ENCODE results near the gene WDR41.

WDR41 gene

DNA sequence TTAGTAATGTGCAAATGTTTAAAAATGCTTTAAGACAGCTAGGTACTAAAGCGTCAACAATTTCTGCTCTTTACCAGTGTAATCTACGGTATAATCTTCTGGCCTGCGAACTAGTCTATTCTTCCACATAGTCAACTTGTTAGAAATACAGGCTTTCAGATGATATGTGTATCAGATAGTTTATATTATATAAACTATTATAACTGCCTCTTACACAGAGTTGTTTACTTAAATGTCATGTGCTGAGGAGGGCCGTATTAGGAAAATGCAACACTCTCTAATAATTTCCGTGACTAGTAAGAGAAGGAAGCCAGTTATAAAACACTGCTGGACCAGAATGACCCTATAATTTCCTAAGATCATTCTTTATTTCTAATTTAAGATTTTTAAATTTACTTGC, 63.6 kb downstream of the WDR41 start:
- TF ChIP-seq POLR2AphosphoS5 (IDR thresholded peaks at IDR 0.05; ENCODE audit: low read depth, low read length) (no peak), FOXP2 (optimal IDR thresholded peaks at IDR 0.05; ENCODE audit: borderline replicate concordance, extremely low read depth, extremely low read length, insufficient read depth) (no peak)

DNA sequence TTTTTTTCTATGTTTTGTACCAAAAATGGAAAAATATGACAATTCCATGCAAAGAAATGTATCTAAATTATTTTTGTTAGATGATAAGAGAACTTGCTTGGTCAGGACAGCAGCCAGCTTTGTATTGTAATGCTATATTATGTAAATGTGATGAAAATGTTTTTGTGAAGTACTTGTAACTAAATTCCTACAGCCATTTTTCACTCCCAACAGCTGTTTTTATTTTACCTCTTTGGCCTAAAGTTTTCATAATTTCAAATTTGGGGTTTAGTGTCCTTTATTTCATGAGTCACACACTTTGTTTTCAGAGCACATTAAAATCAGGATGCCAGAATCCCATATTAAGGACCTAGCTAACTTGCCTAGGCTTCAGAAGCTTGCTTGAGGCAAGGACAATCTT, 64.1 kb downstream of the WDR41 start:
- TF ChIP-seq TAF1 (IDR thresholded peaks at IDR 0.05; ENCODE audit: borderline replicate concordance, insufficient read depth, low read length) (no peak), POLR2AphosphoS5 (IDR thresholded peaks at IDR 0.05; ENCODE audit: low read depth, low read length) (no peak), SIN3A (IDR thresholded peaks at IDR 0.05; ENCODE audit: borderline replicate concordance, insufficient read depth, low read length) (no peak), FOXP2 (optimal IDR thresholded peaks at IDR 0.05; ENCODE audit: borderline replicate concordance, extremely low read depth, extremely low read length, insufficient read depth) (no peak)
- TF ChIP-seq, protein P1, sequence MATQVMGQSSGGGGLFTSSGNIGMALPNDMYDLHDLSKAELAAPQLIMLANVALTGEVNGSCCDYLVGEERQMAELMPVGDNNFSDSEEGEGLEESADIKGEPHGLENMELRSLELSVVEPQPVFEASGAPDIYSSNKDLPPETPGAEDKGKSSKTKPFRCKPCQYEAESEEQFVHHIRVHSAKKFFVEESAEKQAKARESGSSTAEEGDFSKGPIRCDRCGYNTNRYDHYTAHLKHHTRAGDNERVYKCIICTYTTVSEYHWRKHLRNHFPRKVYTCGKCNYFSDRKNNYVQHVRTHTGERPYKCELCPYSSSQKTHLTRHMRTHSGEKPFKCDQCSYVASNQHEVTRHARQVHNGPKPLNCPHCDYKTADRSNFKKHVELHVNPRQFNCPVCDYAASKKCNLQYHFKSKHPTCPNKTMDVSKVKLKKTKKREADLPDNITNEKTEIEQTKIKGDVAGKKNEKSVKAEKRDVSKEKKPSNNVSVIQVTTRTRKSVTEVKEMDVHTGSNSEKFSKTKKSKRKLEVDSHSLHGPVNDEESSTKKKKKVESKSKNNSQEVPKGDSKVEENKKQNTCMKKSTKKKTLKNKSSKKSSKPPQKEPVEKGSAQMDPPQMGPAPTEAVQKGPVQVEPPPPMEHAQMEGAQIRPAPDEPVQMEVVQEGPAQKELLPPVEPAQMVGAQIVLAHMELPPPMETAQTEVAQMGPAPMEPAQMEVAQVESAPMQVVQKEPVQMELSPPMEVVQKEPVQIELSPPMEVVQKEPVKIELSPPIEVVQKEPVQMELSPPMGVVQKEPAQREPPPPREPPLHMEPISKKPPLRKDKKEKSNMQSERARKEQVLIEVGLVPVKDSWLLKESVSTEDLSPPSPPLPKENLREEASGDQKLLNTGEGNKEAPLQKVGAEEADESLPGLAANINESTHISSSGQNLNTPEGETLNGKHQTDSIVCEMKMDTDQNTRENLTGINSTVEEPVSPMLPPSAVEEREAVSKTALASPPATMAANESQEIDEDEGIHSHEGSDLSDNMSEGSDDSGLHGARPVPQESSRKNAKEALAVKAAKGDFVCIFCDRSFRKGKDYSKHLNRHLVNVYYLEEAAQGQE (IDR thresholded peaks at IDR 0.05; ENCODE audit: insufficient read depth in 1 of 2, low read depth in 2 of 2, low read length in 2 of 2): no peak

DNA sequence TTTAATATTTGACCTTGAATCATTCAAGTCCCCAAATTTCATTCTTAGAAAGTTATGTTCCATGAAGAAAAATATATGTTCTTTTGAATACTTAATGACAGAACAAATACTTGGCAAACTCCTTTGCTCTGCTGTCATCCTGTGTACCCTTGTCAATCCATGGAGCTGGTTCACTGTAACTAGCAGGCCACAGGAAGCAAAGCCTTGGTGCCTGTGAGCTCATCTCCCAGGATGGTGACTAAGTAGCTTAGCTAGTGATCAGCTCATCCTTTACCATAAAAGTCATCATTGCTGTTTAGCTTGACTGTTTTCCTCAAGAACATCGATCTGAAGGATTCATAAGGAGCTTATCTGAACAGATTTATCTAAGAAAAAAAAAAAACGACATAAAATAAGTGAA, 65.4 kb downstream of the WDR41 start:
- TF ChIP-seq FOXP2 (optimal IDR thresholded peaks at IDR 0.05; ENCODE audit: borderline replicate concordance, extremely low read depth, extremely low read length, insufficient read depth) (peak; percentile 7), TAF1 (IDR thresholded peaks at IDR 0.05; ENCODE audit: borderline replicate concordance, insufficient read depth, low read length) (no peak), POLR2AphosphoS5 (IDR thresholded peaks at IDR 0.05; ENCODE audit: low read depth, low read length) (no peak)

DNA sequence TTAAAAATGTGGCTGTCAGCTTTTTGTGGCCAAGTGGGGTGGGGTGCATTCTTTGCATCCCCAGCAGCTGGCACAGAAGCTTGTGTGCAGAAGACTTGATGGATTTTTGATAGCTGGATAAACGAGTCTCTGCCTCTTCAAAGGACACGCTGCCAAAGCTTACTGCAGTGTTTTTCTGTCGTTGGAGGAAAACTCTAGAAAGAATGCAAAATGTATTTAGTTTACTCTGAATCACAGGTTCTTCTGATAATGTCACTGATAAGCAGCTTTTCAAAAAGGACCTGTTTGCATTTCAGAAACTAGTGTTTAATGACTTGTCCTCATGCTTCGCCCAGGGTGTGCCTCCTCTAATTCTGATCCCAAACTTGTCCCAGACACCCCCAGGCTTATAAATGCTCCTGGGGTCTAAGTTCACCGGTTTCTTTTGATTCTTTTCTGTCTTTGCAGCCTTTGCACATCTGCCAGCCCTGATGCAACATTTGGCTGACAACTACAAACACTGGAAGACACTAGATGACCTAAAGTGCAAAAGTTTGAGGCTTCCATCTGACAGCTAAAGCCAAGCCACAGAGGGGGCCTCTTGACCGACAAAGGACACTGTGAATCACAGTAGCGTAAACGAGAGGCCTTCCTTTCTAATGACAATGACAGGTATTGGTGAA, 66.0 kb downstream of the WDR41 start:
- TF ChIP-seq FOXP2 (optimal IDR thresholded peaks at IDR 0.05; ENCODE audit: borderline replicate concordance, extremely low read depth, extremely low read length, insufficient read depth): peak; percentile 3
- TF ChIP-seq SIN3A (IDR thresholded peaks at IDR 0.05; ENCODE audit: borderline replicate concordance, insufficient read depth, low read length): no peak

DNA sequence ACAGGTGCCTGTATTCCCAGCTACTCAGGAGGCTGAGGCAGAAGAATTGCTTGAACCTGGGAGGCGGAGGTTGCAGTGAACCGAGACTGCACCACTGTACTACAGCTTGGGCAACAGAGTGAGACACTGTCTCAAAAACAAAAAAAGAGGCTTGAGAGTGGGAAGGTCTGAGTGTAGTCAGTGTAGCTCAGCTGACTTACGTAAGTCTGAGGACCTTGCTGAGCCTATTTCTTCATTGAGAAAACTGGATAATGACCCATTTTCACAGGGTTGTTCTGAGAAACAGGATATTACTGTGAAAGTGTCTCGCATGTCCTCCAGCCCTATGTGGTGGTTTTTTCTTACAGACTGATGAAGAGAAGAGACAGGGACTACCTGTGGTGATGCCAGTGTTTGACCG, 66.7 kb downstream of the WDR41 start:
- TF ChIP-seq, protein P1 (IDR thresholded peaks at IDR 0.05; ENCODE audit: insufficient read depth in 1 of 2, low read depth in 2 of 2, low read length in 2 of 2): no peak
- TF ChIP-seq FOXP2 (optimal IDR thresholded peaks at IDR 0.05; ENCODE audit: borderline replicate concordance, extremely low read depth, extremely low read length, insufficient read depth) (no peak), TAF1 (IDR thresholded peaks at IDR 0.05; ENCODE audit: borderline replicate concordance, insufficient read depth, low read length) (no peak), SIN3A (IDR thresholded peaks at IDR 0.05; ENCODE audit: borderline replicate concordance, insufficient read depth, low read length) (no peak)

DNA sequence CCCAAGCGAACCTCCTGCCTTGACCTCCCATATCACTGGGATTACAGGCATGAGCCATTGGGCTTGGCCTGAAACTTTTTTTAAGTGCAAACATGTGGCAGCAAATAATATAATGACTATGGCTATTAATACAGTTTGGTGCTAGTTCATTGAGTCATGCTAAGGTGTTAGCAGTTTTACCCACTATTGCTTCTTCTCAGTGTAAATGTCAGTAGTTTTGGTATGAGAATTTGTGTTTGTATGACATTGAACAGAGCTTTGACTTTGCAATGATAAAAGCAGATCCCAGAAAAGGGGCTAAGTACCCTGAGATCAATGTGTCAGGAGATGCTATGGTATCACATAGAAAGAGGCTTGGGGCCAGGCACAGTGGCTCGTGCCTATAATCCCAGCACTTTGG, 67.2 kb downstream of the WDR41 start:
- no peak for TF ChIP-seq POLR2AphosphoS5 (IDR thresholded peaks at IDR 0.05; ENCODE audit: low read depth, low read length)
- TF ChIP-seq FOXP2 (optimal IDR thresholded peaks at IDR 0.05; ENCODE audit: borderline replicate concordance, extremely low read depth, extremely low read length, insufficient read depth): no peak
- TF ChIP-seq, protein P1 (IDR thresholded peaks at IDR 0.05; ENCODE audit: insufficient read depth in 1 of 2, low read depth in 2 of 2, low read length in 2 of 2): no peak
- TF ChIP-seq TAF1 (IDR thresholded peaks at IDR 0.05; ENCODE audit: borderline replicate concordance, insufficient read depth, low read length): no peak
- TF ChIP-seq SIN3A (IDR thresholded peaks at IDR 0.05; ENCODE audit: borderline replicate concordance, insufficient read depth, low read length): no peak

Measured in PFSK-1 (cell line).